HG02623 (cell line): ENCODE results near the gene TBCD.

Source experiments
- ATAC-seq: cut with Tn5 transposase; IDR thresholded peaks from one replicate; pipeline ENCODE4 v1.9.1; 2021; ENCODE audit warnings: moderate library complexity; ENCODE audit not compliant: unreplicated experiment

TBCD gene

GRCh38 chr17:82789806-82790205 lies 37.9 kb downstream of the TBCD start:
- no peak for ATAC-seq

- ATAC-seq = no peak
Observed at GRCh38 chr17:82790391-82790790, 38.5 kb downstream of the TBCD start.

- no peak for ATAC-seq
Observed at GRCh38 chr17:82791532-82791931, 39.7 kb downstream of the TBCD start.

- no peak for ATAC-seq
Observed at GRCh38 chr17:82793974-82794630, 42.2 kb downstream of the TBCD start.

GRCh38 chr17:82794781-82795482 lies 43.1 kb downstream of the TBCD start:
- no peak for ATAC-seq

GRCh38 chr17:82795615-82796014 lies 43.8 kb downstream of the TBCD start:
- ATAC-seq = no peak

GRCh38 chr17:82797061-82797460 lies 45.2 kb downstream of the TBCD start:
- no peak for ATAC-seq

DNA sequence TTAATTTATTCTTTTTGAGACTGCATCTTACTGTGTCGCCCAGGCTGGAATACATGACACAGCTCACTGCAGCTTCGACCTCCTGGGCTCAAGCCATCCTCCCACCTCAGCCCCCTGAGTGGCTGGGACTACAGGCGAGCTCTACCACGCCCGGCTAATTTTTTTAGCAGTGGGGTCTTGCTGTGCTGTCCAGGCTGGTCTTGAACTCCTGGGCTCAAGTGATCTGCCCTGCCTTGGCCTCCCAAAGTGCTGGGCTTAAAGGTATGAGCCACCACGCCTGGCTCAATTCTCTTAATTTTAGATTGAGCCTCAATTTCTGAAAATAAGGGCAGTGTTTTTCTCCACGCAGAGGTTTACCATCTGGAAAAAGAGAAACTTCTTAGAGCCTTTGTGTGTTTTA lies 46.9 kb downstream of the TBCD start:
- no peak for ATAC-seq

GRCh38 chr17:82799591-82799990 lies 47.7 kb downstream of the TBCD start:
- ATAC-seq = no peak

- no peak for ATAC-seq
Observed at GRCh38 chr17:82800885-82801284, 49.0 kb downstream of the TBCD start.

DNA sequence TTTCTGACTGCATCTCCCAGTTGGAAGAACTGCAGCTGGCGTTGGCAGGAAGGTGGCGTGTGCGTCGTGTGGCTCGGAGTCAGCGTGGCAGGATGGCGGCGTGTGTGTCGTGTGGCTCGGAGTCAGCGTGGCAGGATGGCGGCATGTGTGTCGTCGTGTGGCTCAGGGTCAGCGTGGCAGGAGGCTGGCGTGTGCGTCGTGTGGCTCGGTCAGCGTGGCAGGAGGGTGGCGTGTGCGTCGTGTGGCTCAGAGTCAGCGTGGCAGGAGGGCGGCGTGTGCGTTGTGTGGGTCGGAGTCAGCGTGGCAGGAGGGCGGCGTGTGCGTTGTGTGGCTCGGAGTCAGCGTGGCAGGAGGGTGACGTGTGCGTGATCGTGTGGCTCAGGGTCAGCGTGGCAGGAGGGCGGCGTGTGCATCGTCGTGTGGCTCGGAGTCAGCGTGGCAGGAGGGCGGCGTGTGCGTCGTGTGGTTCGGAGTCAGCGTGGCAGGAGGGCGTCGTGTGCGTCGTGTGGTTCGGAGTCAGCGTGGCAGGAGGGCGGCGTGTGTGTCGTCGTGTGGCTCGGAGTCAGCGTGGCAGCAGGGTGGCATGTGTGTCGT lies 49.6 kb downstream of the TBCD start:
- no peak for ATAC-seq

GRCh38 chr17:82802075-82802780 lies 50.4 kb downstream of the TBCD start:
- no peak for ATAC-seq

DNA sequence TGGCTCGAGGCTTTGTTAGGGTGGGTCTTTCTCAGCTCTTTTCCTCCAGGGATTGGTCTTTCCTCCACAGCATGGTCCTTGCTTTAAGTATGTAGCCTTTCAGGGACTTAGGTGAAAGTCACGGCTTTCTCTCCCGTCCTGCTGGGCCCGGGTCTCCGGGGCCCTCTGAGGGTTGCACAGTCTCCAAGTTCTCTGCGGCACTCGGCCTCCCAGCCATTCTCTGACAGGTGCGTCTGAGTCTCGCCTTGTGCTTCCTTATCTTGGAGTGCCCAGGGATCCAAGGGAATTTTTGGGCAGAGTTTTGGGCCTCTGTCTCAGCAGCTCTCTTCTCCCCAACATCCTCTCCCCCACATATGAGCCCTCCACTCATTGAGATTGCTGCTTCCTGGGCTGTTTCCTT lies 51.3 kb downstream of the TBCD start:
- ATAC-seq = no peak

DNA sequence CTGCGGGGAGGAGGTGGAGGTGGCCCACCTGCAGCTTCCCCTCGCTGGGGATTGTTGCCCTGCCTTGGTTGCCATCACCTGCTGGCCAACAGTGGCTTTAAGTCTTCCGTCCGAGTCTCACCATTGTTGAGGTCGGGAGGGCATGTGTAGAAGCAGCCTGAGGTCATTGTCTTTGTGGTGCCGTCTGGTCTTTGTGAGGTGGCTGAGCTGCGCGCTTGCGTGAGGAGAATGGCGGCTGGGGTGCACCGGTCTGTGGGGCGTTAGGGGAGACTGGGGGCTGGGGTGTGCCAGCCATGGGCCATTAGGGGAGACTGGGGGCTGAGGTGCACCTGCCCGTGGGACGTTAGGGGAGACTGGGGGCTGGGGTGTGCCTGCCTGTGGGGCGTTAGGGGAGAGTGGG lies 51.7 kb downstream of the TBCD start:
- no peak for ATAC-seq

GRCh38 chr17:82804442-82805191 lies 52.8 kb downstream of the TBCD start:
- ATAC-seq = no peak

- no peak for ATAC-seq
Observed at GRCh38 chr17:82805254-82805653, 53.4 kb downstream of the TBCD start.

GRCh38 chr17:82805823-82806222 lies 54.0 kb downstream of the TBCD start:
- ATAC-seq = no peak

GRCh38 chr17:82806645-82807044 lies 54.8 kb downstream of the TBCD start:
- no peak for ATAC-seq

DNA sequence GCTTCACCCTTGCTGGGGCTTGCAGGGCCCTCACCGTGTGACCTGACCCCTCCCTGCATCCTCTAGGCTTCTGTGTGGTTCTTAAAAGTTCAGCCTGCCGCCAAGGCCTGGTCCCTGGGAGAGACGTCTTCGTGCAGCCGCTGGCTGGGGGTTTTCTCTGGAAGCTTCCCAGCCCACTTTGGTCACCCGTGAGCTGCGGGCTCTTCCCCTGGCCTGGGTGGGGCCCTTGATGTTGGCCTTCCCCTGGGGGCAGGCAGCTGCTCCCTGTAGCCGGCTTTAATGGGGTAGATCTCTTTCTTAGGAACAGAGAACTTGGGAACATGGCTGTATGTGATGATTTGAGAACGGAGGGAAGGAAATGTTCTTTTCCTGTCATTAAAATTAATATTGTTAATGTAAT lies 55.2 kb downstream of the TBCD start:
- no peak for ATAC-seq

- ATAC-seq = no peak
Observed at GRCh38 chr17:82807562-82807961, 55.7 kb downstream of the TBCD start.

DNA sequence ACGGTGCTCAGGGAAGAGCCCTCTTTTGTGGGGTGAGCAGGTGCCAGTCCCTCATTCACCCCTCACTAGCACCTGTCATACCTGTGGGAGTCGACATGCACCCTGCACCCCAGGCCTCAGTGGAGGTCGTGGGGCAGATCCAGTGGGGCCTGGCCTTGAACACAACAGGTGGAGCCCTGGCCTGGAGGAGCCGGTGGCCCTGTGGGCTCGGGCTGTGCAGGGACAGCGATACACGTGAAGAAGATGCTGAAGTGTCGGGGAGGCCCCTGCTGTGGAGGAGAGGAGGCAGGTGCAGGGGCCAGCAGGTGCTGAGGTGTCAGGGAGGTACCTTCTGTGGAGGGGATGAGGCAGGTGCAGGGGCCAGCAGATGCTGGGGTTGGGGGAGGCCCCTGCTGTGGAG lies 56.1 kb downstream of the TBCD start:
- no peak for ATAC-seq
